AG09319 (cell line): ENCODE data around the gene ZNF641.

ENCODE experiments used
- DNase-seq: peaks from one replicate; pipeline ENCODE4 v3.0.0-alpha.2; 2010; ENCODE audit warnings: low read depth; ENCODE audit errors: extremely low read depth
- CTCF ChIP-seq: IDR thresholded peaks from 2 replicates; pipeline ENCODE4 v1.5.1; 2011; ENCODE audit warnings: low read depth, mild to moderate bottlenecking, inconsistent platforms, low read length, moderate library complexity

ZNF641 gene

GRCh38 chr12:48377646-48378045 lies 26.9 kb upstream of the ZNF641 start:
- TF ChIP-seq CTCF, result no peak
- no peak for DNase-seq

- no peak for DNase-seq
- TF ChIP-seq CTCF, result no peak
Observed at GRCh38 chr12:48374164-48374563, 23.4 kb upstream of the ZNF641 start.

GRCh38 chr12:48366131-48366530 lies 15.4 kb upstream of the ZNF641 start:
- no peak for TF ChIP-seq CTCF
- no peak for DNase-seq

GRCh38 chr12:48361664-48362339 lies 11.1 kb upstream of the ZNF641 start:
- TF ChIP-seq CTCF, result no peak
- no peak for DNase-seq

- TF ChIP-seq CTCF, result no peak
Observed at GRCh38 chr12:48358937-48359513, 8.3 kb upstream of the ZNF641 start.

GRCh38 chr12:48356041-48356768 lies 5.5 kb upstream of the ZNF641 start:
- DNase-seq, result no peak
- no peak for TF ChIP-seq CTCF

More at GRCh38 chr12:48358937-48359513, 8.3 kb upstream of the ZNF641 start:
- DNase-seq, result no peak

- no peak for DNase-seq
- no peak for TF ChIP-seq CTCF
Observed at GRCh38 chr12:48352157-48352760, 1.5 kb upstream of the ZNF641 start.
